Panc1 (cell line): ENCODE measurements around the gene SMARCB1.

Experiments used
- SIN3A ChIP-seq: IDR thresholded peaks from 2 replicates; pipeline ENCODE4 v1.6.1; 2012; ENCODE audit warnings: low read depth, mild to moderate bottlenecking, low read length, moderate library complexity, borderline replicate concordance; ENCODE audit not compliant: insufficient read depth
- TF ChIP-seq, protein P1 (sequence below): fragments of 450-650 bp; IDR thresholded peaks from 2 replicates; pipeline ENCODE4 v1.5.1; 2017; ENCODE audit warnings: mild to moderate bottlenecking

DNA sequence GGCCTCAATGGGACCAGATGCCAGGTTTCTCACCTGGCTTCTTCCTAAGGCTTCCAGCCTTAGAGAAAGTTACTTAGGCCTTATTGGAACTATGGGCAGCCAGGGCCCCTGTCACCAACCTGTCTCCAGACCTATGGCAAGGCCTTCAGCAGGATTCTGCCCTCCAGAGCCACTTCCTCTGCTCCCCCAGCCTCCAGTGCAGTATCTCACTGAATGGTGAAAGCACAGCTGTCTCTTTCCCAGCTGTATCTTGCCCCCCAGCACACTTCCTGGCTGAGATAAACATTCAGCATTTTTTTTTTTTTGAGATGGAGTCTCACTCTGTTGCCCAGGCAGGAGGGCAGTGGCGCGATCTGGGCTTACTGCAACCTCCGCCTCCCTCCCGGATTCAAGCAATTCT, 72.4 kb downstream of the SMARCB1 start:
- TF ChIP-seq, protein P1, sequence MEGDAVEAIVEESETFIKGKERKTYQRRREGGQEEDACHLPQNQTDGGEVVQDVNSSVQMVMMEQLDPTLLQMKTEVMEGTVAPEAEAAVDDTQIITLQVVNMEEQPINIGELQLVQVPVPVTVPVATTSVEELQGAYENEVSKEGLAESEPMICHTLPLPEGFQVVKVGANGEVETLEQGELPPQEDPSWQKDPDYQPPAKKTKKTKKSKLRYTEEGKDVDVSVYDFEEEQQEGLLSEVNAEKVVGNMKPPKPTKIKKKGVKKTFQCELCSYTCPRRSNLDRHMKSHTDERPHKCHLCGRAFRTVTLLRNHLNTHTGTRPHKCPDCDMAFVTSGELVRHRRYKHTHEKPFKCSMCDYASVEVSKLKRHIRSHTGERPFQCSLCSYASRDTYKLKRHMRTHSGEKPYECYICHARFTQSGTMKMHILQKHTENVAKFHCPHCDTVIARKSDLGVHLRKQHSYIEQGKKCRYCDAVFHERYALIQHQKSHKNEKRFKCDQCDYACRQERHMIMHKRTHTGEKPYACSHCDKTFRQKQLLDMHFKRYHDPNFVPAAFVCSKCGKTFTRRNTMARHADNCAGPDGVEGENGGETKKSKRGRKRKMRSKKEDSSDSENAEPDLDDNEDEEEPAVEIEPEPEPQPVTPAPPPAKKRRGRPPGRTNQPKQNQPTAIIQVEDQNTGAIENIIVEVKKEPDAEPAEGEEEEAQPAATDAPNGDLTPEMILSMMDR = no peak
- no peak for TF ChIP-seq SIN3A
